ENCODE results near the gene KRT84.

KRT84 gene

DNA sequence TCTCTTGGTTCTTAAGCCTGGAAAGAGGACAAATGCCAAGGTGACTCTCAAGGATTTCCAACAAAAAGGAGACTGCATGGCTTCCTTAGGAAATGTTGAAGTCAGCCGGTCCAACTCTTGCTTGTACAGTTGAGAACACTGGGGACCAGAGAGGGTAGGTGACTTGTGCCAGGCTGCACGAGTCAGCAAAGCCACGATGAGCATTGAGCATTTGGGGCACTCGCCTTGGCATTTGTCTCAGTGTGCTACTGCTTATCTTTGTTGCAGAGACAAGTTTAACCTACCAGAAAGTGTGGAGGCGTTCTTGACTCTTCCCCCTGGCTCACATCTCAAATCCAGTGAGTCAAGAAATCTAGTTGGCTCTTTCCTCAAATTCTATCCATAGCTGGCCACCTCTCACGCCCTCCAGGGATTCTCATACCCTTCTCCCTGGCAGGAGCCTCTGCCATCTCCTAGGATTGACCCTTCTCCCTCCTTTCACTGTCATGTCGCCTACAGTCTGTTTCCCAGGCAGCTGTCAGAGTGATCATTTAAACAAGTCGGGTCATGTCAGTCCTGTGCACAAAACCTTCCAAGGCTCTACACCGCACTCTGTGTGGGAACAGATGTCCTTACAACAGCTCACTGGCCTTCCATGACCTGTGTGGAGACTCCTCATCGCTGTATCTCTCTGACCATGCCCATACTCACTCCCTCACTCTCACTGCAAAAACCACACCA, 47.1 kb downstream of the KRT84 start:
- DNase-seq, result no peak

DNA sequence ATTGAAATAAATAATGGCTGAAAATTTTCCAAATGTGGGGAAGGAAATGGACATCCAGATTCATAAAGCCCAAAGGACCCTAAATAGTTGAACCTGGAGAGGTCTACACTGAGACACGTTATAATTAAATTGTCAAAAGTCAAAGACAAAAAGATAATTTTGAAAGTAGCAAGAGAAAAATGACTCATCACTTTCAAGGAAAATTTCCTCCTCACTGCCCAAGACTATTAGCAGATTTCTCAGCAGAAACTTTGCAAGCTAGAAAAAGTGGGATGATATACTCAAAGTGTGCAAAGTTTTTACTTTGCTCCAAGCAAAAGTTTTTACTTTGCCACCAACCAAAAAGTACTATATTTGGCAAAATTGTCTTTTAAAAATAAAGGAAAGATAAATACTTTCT, 48.4 kb downstream of the KRT84 start:
- DNase-seq, result no peak

- no peak for DNase-seq
These were observed 48.8 kb downstream of the KRT84 start for GRCh38 chr12:52336641-52337040.

DNA sequence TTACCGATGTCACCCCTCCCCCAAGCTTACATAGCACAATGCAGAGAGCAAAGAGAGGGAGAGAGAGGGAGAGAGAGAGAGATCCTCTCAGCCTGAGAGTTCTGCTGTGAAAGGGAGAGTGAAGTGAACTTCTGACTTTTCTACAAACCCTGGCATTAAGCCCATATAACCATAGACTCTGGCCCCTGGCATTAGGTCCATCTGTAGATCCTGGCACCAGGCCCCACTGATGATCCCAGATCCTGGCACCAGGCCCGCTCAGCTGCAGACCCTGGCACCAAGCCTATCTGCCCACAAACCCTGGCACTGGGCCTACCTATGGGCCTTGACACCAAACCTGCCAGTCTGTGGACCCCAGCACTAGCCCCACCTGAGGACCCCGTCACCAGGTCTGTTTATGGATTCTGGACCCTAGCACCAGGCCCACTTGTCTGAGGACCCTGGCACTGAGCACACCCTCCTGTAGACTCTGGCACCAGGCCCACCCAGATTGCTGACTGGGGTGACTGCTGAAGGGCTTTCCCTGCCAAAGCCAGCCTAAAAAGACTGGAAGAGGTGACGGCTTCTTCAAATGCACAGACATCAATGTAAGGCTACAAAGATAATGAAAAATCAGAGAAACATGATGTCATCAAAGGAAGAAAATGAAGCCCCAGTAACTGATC, 49.7 kb downstream of the KRT84 start:
- no peak for DNase-seq

- no peak for DNase-seq
These were observed 51.3 kb downstream of the KRT84 start for GRCh38 chr12:52334185-52334584.

DNA sequence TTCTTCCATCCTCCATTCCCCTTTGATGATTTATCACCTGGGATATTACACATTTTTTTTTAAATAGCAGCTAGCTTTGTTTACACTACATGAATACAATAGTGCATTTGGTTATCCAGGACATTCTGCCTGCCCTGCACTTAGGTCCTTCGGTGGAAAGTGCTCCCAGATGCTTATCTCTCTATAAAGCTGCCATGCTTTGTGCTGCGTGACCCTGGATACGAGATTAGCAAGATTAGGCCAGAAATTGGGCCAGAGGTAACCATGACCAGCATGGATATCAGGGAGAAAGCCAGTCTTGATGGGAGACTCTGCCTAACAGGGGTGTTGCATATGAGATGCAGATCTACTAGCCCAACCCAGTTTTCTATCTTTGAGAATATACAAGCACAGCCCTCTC, 52.1 kb downstream of the KRT84 start:
- DNase-seq, result no peak

DNA sequence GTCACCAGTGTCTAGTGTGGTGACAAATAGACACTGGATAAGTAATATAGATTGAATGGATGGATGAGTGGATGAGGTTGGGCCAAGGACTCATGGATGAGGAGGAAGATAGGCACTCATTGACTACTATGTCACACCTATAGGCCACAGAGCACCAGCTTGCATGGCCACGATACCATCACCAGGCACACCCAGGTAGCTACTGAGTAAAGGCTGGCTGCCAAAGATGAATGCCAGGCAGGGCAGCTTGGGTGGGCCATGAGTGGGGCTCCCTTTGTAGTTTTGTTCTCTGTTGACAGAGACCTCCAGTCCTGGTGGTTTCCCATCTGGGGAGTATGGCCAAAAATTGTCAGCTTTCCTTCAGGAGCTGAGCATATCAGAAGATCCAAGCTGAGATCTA, 53.1 kb downstream of the KRT84 start:
- DNase-seq, result no peak

DNA sequence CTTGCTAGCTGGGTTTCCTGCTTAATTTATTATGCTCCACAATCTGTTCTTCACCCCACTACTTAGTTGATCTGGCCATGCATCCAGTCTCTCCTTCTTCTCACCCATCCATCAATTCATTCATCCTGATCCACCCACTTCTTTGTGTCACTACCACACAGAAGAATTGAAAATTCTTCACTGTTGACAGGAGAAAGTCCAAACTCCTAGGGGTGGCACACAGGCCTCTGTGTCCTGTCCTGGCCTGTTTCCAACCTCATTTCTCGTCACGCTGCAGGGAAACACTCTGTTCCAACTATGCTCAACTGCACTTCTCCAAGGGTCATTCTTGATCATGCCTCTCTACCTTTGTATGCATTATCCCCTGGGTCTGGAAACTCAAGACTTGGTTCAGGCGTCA, 53.6 kb downstream of the KRT84 start:
- DNase-seq, result no peak

- DNase-seq, result no peak
These were observed 54.4 kb downstream of the KRT84 start for GRCh38 chr12:52331039-52331438.

GRCh38 chr12:52327830-52328500, 57.5 kb downstream of the KRT84 start:
- no peak for DNase-seq
